Activated CD4-positive, alpha-beta T cell treated with anti-CD3 and anti-CD28 coated beads for 48 hours (primary cell): Measurements from ENCODE around the gene CRTAC1.

Experiments used
- DNase-seq: peaks from one replicate; pipeline ENCODE4 v3.0.0-alpha.2; 2020

Gene CRTAC1

DNA sequence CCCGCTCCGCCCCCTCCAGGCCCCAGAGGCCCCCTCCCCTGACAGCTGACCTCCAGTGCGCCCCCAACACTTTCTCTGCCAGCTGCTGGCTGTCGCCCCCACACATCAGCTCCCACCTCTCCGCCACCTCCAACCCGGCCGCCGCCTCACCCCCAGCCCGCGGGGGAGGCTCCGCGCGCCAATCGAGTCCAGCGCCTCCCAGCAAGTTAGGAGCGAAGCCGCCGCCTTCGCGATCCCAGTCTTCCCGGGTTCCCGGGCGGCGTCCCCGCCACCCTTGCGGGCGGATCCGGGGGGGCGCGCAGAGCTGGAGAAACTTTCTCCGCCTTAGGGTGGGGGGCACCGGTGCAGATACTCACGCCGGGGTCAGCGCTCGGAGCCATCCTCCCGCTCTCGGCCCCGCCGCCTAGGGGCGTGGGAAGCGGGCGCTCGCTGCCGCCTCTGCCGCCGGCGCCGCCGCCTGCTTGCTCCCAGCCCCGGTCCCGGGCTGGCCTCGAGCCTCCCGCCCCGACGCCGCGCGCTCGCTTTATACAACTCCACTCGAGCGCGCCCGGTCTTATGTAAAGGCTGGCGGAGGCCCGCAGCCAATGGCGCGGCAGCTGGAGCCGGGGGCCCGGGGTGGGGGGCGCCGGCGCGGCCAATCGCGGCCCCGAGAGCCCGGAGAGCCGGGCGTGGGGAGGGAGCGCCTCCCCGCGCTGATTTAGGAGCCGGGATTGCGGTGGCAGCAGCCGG is at the start of gene CRTAC1:
Gene CRTAC1 (minus strand): TSS at position 529 of the 729 bp plus-strand sequence. CDS start 149 bp downstream, at position 380.
- DNase-seq: peak; percentile 20

DNA sequence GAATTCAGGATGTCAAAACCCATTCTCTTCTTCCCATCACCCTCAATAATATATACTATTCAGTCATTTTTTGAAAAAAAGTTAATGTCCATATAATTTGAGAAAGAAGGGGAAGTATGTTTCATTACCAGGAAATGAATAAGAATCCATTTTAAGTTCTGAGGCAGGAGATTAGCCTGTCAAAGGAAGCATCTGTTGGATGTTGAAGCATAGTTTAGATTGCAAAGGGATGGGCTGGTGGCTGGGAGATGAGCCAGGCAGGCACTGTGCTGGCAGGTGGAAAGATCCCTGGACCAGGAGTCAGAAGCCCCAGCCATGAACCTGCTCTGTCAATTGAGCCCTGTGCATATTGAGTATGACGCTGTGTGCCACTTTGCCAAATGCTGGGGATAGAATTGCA is 48.4 kb upstream of the CRTAC1 start:
- DNase-seq: no peak

DNA sequence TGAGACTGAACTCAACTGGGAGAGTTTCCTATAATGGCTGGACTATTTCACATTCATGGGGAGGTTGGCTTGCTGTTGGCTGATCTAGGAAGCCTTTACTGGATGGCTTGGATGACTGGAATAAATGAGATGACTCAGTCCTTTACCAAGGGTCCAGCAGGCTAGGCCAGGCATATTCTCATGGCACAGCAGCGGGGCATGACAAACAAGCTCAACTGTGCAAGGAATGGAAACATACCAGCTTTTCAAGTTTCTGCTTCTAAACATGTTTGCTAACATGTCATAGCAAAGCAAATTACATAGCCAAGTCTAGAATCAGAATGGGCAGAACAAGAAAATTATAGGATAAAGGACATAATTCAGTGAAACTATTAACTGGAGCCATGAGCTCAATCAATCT is 46.8 kb upstream of the CRTAC1 start:
- DNase-seq: no peak

DNA sequence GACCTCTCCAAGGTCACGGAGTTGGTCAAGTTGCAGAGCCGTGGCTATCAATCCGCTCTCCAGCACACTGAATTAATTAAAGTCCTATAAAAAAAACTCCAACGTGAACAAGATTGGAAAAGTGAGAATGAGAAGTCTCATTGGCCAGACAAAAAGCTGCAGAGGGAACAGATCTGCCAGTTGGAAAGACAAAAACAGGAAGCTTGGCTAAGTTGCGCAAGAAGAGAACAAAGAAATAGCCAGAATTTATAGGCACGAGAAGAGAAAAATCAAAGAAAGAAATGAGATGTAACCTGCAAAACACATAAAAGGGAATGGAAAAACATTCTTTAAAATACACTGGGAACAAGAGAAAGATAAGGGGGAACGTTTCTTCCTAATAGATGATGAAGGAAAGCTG is 45.7 kb upstream of the CRTAC1 start:
- DNase-seq: no peak

DNA sequence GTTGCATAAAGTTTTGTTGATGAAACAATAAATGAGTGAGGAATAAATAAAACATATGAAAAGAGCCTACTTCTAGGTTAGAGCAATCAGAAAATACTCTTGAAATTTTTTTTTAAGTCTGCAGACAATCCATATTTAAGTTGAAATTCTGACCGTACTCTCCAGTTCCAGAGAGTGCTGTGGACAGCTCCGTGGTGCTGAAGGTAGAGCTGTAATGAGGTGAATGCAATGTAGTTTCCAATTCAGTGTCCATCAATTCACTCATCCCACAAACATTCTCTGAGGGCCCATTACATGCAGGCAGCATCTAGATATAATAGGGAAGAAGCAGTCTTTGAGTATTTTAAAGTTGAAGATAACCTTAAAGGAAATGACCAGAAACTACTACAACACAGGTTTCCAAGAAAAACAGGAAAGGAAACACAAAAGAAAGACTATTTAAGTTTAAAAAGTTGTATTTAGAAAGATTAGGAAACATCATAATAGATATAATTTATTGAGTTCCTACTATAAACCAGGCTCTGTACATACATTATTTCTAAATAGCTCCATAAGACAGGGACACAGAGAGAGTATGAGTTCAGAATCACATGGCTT is 44.0 kb upstream of the CRTAC1 start:
- DNase-seq: peak; percentile 17

DNA sequence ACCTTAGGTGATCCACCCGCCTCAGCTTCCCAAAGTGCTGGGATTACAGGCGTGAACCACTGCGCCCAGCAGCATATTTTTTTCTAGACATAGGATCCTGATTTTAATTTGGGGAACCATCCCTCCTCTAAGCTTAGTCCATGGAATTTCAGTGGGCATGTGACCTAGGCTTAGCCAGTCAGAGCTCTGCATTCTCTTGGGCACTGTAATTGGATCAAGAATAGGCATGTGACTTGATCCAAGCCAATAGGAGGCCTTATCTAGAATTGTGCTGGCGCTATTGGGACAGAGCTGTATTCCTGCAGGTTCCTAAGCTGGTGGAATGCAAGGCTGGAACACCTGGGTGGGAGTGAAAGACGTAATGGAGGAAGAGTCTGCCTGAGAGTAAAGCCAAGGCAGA is 36.7 kb upstream of the CRTAC1 start:
- no peak for DNase-seq

- DNase-seq: no peak
These were observed 33.3 kb upstream of the CRTAC1 start for GRCh38 chr10:98063740-98064027.

DNA sequence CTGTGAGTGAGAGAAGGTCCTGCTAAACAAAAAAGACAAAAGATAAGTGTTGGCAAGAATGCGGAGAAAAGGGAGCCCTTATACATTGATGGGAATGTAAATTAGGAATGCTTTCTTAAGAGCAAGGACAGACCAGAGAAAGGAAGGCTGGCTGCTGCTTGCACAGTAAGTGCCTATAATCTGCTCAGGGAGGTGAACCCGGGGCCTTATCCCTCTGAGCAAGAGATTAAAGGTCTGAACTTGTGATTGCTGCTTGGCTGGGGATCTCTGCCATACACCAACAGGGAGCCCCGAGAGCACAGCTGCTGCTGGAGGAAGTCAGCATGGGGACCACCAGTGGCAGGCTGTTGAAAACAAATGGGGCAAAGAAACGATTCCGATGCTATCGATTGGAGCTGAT is 32.0 kb upstream of the CRTAC1 start:
- DNase-seq: no peak

DNA sequence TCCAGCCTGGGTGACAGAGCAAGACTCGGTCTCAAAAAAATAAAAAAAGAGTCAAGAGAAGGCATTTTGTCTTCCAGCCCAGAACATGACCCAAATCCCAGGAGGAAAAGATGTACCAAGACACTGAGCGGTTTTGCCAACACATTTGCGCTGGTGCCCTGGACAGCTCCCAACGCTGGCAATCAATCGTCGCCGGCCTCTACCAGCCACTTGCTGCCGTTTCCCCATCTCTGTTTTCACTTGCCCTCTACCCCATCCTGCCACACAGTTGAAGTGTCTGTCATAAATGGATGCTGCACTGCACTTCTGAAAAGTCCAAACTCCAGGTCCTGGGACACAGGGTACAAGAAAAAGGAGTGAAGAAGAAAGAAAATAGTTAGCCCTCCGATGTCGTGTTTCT is 29.7 kb upstream of the CRTAC1 start:
- no peak for DNase-seq

DNA sequence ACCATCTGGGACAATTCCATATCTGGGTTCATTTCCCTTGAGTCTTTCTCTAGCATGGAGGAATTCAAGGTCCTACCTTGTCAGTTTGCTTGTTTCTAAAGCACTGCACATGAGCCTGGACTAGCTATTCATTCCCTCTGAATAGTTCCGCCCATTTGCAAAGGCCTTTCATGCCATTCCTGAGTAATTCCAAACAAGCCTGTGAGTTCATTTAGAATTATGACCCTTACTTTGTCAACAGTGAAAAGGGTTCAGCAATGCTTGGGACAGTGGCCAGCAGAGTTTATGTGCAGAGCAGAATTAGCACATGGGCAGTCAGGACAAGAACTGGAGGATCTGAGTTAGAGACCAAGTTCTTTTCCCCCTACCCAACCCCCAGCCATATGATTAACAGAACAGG is 27.9 kb upstream of the CRTAC1 start:
- DNase-seq: no peak

GRCh38 chr10:98055841-98056516 is 25.6 kb upstream of the CRTAC1 start:
- DNase-seq: peak; percentile 46

GRCh38 chr10:98047009-98047741 is 16.8 kb upstream of the CRTAC1 start:
- no peak for DNase-seq

DNA sequence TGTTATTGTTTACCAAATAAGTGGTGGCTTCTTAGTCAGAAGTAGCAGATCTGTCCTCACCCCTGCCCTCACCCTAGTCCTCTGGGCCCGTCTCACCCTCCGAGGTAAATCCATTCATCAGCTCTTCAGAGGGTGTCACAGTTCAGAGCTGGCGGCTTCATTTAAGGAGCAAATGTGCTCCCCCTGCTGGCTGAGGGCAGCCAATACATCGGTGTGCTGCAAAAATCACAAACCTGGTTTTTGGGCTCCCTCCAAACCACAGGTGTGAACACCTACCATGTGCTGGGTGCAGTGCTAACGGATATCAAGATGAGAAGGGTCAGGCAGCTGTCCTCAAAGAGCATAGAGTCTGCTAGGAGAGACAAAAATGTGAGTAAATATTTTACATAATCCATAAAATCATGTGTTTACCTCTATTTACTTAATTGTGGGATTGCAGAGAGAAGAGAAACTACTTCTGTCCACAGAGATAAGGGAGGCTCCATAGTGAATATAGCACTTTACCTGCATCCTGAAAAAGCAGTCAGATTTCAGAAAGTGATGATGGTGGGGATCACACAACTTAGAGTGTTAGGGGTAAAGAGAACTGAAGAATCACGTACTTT is 15.5 kb upstream of the CRTAC1 start:
- DNase-seq: peak; percentile 72

DNA sequence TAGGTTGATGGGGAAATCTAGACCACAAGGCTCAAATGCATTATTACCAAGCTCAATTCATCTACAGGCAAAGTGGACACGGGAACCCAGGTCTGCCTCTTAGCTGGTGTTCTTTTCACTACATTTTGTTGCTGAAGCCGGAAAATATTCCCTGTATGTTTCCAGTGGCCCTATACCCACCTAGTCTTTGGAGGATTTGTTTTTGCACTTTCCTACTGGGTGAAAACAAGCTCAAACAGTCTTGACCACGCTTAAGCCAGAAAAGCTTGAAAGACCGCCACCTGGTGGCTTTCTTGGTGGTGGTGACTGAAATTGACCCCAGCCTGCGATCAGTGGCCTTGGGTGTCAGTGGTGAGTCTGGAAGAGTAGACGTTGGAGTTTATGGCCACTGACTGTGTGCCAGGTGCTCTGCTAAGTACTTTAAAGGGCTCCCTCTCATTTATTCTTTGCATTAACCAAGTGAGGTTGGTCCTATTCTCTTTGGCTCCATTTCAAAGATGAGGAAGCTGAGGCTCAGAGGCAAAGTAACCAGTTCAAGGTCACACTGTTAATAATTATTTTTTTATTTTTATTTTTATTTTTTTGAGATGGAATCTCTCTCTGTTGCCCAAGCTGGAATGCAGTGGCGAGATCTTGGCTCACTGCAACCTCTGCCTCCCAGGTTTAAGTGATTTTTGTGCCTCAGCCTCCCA is 11.1 kb upstream of the CRTAC1 start:
- DNase-seq: peak; percentile 64

DNA sequence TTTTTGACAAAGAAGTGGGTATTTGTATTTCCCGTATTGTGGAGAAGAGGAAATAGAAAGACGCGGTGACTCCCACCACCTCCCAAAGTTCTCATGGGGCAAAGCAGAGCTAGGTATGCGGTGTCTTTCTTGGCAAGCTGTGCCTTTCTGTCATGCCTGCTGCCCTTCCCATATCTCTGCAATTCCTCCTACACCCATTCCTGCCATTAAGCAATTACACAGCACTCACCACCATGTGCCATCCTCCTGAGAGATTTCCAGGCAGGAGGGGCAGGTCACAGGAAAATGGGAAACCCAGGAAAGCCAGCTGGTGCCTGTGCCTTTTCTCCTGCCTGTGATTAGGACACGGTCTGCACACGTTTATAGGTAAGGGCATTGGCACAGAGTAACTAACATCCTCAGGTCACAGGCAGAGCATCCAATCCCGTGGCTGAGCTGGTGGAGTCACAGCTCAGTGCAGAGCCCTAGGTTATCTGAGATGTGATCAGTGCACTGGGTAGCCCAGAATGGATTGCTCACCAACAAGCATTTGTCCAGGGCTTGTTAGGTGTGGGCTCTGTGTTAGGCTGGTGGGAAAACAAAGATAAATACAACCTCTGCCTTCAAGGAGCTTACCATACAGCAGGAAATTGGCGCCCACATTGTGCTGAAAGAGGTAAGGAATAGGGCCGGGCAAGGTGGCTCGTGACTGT is 9.4 kb upstream of the CRTAC1 start:
- DNase-seq: no peak

DNA sequence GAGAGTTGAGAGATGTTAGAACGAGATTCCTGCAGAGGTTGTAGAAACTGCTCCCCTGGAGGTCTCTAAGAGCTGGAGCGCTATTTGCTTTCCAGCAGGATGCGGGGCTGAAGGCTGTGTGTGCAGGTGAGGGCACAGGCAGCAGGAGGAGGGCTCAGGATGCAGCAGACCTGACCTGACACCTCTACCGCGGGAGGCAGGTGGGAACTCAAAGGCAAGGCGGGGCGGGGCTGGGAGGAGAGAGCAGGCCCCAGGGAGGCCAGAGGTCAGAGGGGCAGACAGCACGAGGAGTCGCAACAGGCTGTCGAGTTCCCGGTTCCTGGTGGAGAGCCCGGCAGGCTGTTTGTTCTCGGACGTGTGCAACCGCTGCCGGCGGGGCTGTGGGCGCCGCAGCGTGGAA is 7.9 kb upstream of the CRTAC1 start:
- no peak for DNase-seq

DNA sequence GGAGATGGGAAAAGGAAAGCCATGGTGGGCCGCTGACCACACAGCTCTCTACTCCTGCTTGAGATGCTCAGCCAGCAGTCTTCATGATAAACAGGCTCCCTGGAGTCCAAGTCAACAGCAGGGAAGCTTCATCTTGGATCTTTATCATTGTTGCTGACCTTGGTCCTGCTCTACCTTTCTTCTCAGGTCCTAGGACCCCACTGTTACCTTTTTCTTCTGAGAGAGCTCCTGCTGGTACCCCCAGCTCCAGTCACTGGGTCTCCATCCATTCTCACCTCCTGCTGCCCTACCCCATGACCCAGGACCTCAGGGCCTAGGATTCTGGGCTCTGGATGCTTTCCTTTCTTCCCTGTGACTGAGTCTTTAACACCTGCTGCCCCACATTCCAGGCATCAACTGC is 5.2 kb upstream of the CRTAC1 start:
- no peak for DNase-seq

DNA sequence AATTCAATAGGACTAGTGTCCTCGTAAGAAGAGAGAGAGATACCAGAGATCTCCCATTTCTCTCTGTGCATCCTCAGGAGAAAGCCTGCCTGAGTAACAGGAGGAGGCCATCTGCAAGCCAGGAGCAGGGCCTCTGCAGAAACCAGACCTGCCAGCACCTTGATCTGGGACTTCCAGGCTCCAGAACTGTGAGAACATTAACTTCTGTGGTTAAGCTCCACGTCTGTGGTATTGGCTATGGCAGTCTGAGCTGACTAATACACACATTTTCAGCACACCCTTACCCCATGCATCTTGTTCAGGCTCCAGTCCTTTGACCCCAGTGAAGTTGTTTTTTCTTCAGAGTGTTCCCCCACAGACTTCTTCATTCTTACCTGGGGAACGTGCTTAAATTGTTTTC is 3.1 kb upstream of the CRTAC1 start:
- no peak for DNase-seq

DNA sequence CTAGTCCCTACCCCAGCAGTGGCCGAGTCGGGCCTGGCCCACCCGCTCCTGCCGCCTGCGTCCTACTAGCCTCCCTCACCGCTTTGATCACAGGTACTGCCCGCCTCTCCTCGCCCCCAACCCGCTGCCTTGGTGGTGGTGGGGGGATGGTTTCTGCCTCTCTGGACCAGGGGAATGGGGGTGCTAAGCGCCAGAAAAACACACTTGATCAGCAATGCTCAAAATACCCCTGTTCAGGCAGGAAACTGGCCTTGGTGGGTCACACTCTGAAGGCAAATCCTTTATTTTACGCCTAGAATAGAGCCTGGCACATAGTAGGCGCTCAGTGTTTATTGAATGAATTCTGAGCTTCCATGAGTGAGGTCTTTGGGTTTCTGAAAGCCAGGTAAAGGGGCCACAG is 1.0 kb upstream of the CRTAC1 start:
- no peak for DNase-seq

DNA sequence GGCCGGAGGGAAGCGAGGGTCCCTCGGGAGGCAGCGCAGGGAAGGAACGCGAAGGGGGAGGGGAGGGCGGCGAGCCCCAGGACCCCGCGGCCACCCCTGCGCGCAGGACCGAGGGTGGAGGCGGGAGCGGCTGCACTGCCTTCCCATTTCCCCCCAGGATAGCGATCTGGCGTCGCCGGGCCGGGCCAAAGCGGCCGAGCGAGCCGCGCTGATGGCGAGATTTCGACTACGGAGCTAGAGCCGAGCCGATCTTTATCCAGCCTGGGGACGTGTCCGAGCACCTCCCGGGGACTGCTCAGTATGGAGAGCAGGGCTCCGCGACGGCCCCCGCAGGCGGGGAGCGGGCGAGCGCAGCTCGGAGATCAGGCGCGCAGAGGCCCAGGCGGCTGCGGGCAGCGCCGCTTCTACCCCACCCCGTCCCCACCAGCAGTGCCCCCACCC is 590 bp upstream of the CRTAC1 start:
- no peak for DNase-seq

DNA sequence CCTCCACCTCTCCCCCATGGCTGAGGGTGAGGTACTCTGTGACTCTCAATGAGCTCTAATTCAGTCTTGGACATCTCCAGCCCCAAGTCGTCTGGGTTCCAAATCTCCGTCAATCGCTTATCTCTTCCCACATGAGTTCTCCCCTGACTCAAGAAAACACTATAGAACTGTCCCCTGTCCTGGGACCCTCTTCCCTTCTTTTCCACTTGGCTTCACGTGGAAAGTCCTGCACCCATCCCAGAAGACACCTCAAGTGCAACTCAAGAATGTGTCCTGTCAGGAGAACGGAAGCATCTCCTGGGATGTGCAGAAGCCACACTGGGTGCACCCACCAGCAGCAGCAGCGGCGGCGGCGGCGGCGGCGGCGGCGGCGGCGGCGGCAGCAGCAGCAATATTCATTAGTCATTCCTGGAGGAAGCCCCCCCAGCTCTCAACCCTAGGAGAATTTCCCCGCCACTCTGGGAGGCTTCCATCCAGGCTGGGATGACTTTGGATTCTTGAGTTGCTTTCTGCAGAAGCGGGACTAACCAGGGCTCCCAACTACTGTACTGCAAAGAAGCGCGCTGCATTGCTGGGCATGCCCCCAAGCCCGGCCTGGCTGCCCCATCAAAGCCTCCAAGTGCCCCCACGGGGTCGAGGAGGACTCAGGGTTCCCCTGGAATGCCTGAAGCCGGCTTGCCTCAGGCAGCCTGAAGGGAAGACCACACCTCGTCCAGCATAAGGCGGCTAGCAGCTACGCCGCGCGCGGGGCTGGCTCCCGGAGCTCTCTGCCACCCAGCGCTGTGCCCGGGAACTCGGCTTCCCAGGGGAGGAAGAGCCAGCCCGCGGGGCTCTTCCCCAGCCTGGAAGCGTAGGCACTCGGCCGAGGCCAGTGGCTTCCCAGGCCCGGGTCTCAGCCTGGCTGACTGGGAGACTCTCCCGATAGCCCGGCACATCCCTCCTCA is 1.0 kb downstream of the CRTAC1 start:
- DNase-seq: no peak
